Activated T-cell treated with anti-CD3 and anti-CD28 coated beads, Interleukin-2, amount 50 U/mL, for 72 hours (primary cell): Measurements from ENCODE around the gene IWS1. TPM values are rescaled to one million over a fixed set of nuclear protein-coding genes. Genes with fewer than 3 reads are reported as not detected.

Experiments
- ATAC-seq, 2 donors: fragments of 150-1000 bp; cut with Tn5 transposase; replicated peaks in 1 of 2; 2 replicates each; pipeline ENCODE4 v1.10.0; 2021; ENCODE audit warnings: moderate library complexity in 2 of 2, mild to moderate bottlenecking in 1 of 2
- DNase-seq, 2 donors: peaks; one replicate each; pipeline ENCODE4 v3.0.0; 2021 to 2022; ENCODE audit warnings: mixed read lengths in 1 of 2
- H3K27ac Mint-ChIP-seq: one replicate; pipeline ENCODE4 v1.8.0; 2022; ENCODE audit warnings: mild to moderate bottlenecking, moderate library complexity, mixed read lengths
- H3K27me3 Mint-ChIP-seq: one replicate; pipeline ENCODE4 v1.8.0; 2022; ENCODE audit warnings: low read depth, mixed read lengths
- H3K36me3 Mint-ChIP-seq, 2 donors: one replicate each; pipeline ENCODE4 v1.8.0; 2022; ENCODE audit warnings: mixed read lengths in 2 of 2, mild to moderate bottlenecking in 1 of 2; ENCODE audit not compliant: insufficient read depth in 2 of 2
- H3K4me1 Mint-ChIP-seq: one replicate; pipeline ENCODE4 v1.8.0; 2022; ENCODE audit warnings: low read depth, mixed read lengths
- H3K4me3 Mint-ChIP-seq, 2 donors: one replicate each; pipeline ENCODE4 v1.8.0; 2022; ENCODE audit warnings: mild to moderate bottlenecking in 2 of 2, mixed read lengths in 2 of 2, moderate library complexity in 2 of 2
- H3K9me3 Mint-ChIP-seq, 2 donors: one replicate each; pipeline ENCODE4 v1.8.0; 2022; ENCODE audit warnings: mixed read lengths in 2 of 2
- total RNA-seq, 2 donors: library from RNA; stranded (reverse); gene quantifications; one replicate each; pipeline ENCODE4 v1.2.3, GENCODE V29; 2022

Gene IWS1
- total RNA-seq, 2 donors from 2014 or later = 39.0 to 43.6 TPM

GRCh38 chr2:127490283-127490682 is 36.0 kb downstream of the IWS1 start:
- peaks cover 10 to 39% of the 10 kb centered on the region in 2 donors for H3K36me3 Mint-ChIP-seq
- no peak overlapping the region for H3K4me3 Mint-ChIP-seq
- no peak overlapping the region for H3K27ac Mint-ChIP-seq
- ATAC-seq (no peak), DNase-seq (no peak)
- peaks cover 33% of the 10 kb centered on the region for H3K4me1 Mint-ChIP-seq
- H3K9me3 Mint-ChIP-seq = no peaks in the 10 kb centered on the region
- no peaks in the 10 kb centered on the region for H3K27me3 Mint-ChIP-seq

- DNase-seq (no peak), ATAC-seq (no peak)
- Mint-ChIP-seq H3K4me1 (peaks cover 33% of the 10 kb centered on the region), H3K27me3 (no peaks in the 10 kb centered on the region), H3K4me3 (peak overlapping the region; percentile 15 to 44), H3K27ac (peak overlapping the region; percentile 90), H3K9me3 (no peaks in the 10 kb centered on the region), H3K36me3 (peaks cover 8 to 42% of the 10 kb centered on the region in 2 donors)
Measured at GRCh38 chr2:127486247-127487058, 39.8 kb downstream of the IWS1 start.

GRCh38 chr2:127485694-127486071 is 40.6 kb downstream of the IWS1 start:
- Mint-ChIP-seq H3K36me3 (peaks cover 8 to 42% of the 10 kb centered on the region in 2 donors), H3K9me3 (no peaks in the 10 kb centered on the region), H3K4me1 (peaks cover 33% of the 10 kb centered on the region), H3K27ac (peak overlapping the region; percentile 30), H3K27me3 (no peaks in the 10 kb centered on the region), H3K4me3 (peak overlapping the region in 1 of 2 donors; percentile 44)
- ATAC-seq = peak in 1 of 2 donors; percentile 66
- DNase-seq = no peak

- Mint-ChIP-seq H3K4me3 (peak overlapping the region in 1 of 2 donors; percentile 44), H3K9me3 (no peaks in the 10 kb centered on the region), H3K4me1 (peaks cover 33% of the 10 kb centered on the region), H3K36me3 (peaks cover 8 to 42% of the 10 kb centered on the region in 2 donors), H3K27me3 (no peaks in the 10 kb centered on the region), H3K27ac (peak overlapping the region; percentile 66)
- DNase-seq = no peak
- peak in 1 of 2 donors; percentile 48 for ATAC-seq
Measured at GRCh38 chr2:127485051-127485693, 41.1 kb downstream of the IWS1 start.

GRCh38 chr2:127482031-127482430 is 44.3 kb downstream of the IWS1 start:
- ATAC-seq (no peak), DNase-seq (no peak)
- Mint-ChIP-seq H3K27ac (peak overlapping the region; percentile 58), H3K9me3 (no peaks in the 10 kb centered on the region), H3K4me1 (peaks cover 15% of the 10 kb centered on the region), H3K36me3 (peaks cover 3 to 24% of the 10 kb centered on the region in 2 donors), H3K4me3 (no peak overlapping the region), H3K27me3 (no peaks in the 10 kb centered on the region)

- no peaks in the 10 kb centered on the region for H3K4me1 Mint-ChIP-seq
- no peak overlapping the region for H3K4me3 Mint-ChIP-seq
- ATAC-seq (no peak), DNase-seq (no peak)
- peaks cover 8 to 26% of the 10 kb centered on the region in 2 donors for H3K36me3 Mint-ChIP-seq
- no peak overlapping the region for H3K27ac Mint-ChIP-seq
- no peaks in the 10 kb centered on the region for H3K27me3 Mint-ChIP-seq
- peaks cover 7% of the 10 kb centered on the region in 2 donors for H3K9me3 Mint-ChIP-seq
Measured at GRCh38 chr2:127479866-127480743, 46.2 kb downstream of the IWS1 start.

- H3K4me1 Mint-ChIP-seq = no peaks in the 10 kb centered on the region
- ATAC-seq = peak in 1 of 2 donors; percentile 26
Measured at GRCh38 chr2:127479219-127479825, 47.0 kb downstream of the IWS1 start.

GRCh38 chr2:127475788-127476187 is 50.5 kb downstream of the IWS1 start:
- peaks cover 11 to 15% of the 10 kb centered on the region in 2 donors for H3K36me3 Mint-ChIP-seq
- no peaks in the 10 kb centered on the region for H3K4me1 Mint-ChIP-seq
- DNase-seq (no peak), ATAC-seq (no peak)
- no peak overlapping the region for H3K4me3 Mint-ChIP-seq
- no peaks in the 10 kb centered on the region for H3K27me3 Mint-ChIP-seq
- peaks cover 7 to 8% of the 10 kb centered on the region in 2 donors for H3K9me3 Mint-ChIP-seq
- peak overlapping the region; percentile 47 for H3K27ac Mint-ChIP-seq

More at GRCh38 chr2:127479219-127479825, 47.0 kb downstream of the IWS1 start:
- Mint-ChIP-seq H3K36me3 (peaks cover 11 to 22% of the 10 kb centered on the region in 2 donors), H3K27me3 (no peaks in the 10 kb centered on the region), H3K27ac (no peak overlapping the region), H3K9me3 (peaks cover 7 to 8% of the 10 kb centered on the region in 2 donors), H3K4me3 (no peak overlapping the region)
- no peak for DNase-seq

- Mint-ChIP-seq H3K27ac (no peak overlapping the region), H3K27me3 (no peaks in the 10 kb centered on the region), H3K36me3 (peaks cover 11 to 24% of the 10 kb centered on the region in 2 donors), H3K4me1 (no peaks in the 10 kb centered on the region), H3K9me3 (peaks cover 7 to 8% of the 10 kb centered on the region in 2 donors), H3K4me3 (no peak overlapping the region)
- no peak for DNase-seq
- ATAC-seq = no peak
Measured at GRCh38 chr2:127472268-127472667, 54.0 kb downstream of the IWS1 start.

GRCh38 chr2:127471286-127471988 is 54.9 kb downstream of the IWS1 start:
- peak overlapping the region; percentile 14 for H3K27ac Mint-ChIP-seq
- ATAC-seq (no peak), DNase-seq (no peak)
- H3K4me1 Mint-ChIP-seq = no peaks in the 10 kb centered on the region
- peaks cover 7 to 8% of the 10 kb centered on the region in 2 donors for H3K9me3 Mint-ChIP-seq
- H3K36me3 Mint-ChIP-seq = peaks cover 11 to 24% of the 10 kb centered on the region in 2 donors
- no peak overlapping the region for H3K4me3 Mint-ChIP-seq
- no peaks in the 10 kb centered on the region for H3K27me3 Mint-ChIP-seq

GRCh38 chr2:127469974-127470373 is 56.3 kb downstream of the IWS1 start:
- no peaks in the 10 kb centered on the region for H3K27me3 Mint-ChIP-seq
- H3K4me3 Mint-ChIP-seq = no peak overlapping the region
- no peak overlapping the region for H3K27ac Mint-ChIP-seq
- no peaks in the 10 kb centered on the region for H3K9me3 Mint-ChIP-seq
- H3K4me1 Mint-ChIP-seq = peaks cover 9% of the 10 kb centered on the region
- peaks cover 1 to 13% of the 10 kb centered on the region in 2 donors for H3K36me3 Mint-ChIP-seq
- DNase-seq (no peak), ATAC-seq (no peak)

GRCh38 chr2:127469051-127469450 is 57.2 kb downstream of the IWS1 start:
- Mint-ChIP-seq H3K36me3 (peaks cover 0 to 9% of the 10 kb centered on the region in 2 donors), H3K4me1 (peaks cover 18% of the 10 kb centered on the region), H3K9me3 (no peaks in the 10 kb centered on the region), H3K27ac (no peak overlapping the region), H3K27me3 (no peaks in the 10 kb centered on the region), H3K4me3 (no peak overlapping the region)
- ATAC-seq (no peak), DNase-seq (no peak)
